Measurements from ENCODE around the gene KCMF1.

DNA sequence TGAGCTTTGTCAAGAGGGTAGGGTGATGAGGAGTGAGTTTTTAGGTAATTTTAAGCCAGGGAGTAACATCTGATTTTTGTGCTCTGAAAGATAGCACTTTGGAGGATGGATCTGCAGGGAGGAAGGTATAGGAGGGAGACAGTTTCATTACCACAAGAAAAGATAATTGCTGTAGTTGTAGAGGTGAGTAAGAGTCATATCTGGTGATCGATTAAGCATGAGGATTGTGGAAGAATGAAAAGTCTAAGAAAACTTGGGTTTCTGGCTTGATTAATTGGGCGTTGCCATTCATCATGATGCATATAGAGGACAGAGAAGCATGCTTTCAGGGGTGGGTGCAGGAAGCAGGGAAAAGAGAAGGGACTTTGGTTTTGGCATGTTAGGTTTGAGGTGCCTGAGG lies 18.5 kb downstream of the KCMF1 start:
- TF ChIP-seq, protein P1, sequence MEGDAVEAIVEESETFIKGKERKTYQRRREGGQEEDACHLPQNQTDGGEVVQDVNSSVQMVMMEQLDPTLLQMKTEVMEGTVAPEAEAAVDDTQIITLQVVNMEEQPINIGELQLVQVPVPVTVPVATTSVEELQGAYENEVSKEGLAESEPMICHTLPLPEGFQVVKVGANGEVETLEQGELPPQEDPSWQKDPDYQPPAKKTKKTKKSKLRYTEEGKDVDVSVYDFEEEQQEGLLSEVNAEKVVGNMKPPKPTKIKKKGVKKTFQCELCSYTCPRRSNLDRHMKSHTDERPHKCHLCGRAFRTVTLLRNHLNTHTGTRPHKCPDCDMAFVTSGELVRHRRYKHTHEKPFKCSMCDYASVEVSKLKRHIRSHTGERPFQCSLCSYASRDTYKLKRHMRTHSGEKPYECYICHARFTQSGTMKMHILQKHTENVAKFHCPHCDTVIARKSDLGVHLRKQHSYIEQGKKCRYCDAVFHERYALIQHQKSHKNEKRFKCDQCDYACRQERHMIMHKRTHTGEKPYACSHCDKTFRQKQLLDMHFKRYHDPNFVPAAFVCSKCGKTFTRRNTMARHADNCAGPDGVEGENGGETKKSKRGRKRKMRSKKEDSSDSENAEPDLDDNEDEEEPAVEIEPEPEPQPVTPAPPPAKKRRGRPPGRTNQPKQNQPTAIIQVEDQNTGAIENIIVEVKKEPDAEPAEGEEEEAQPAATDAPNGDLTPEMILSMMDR (IDR thresholded peaks at IDR 0.05 in 2 of 3, conservative IDR thresholded peaks at IDR 0.05 in 1 of 3; ENCODE audit: control insufficient read depth in 2 of 3, extremely low read depth in 1 of 3, insufficient read depth in 1 of 3, low read depth in 3 of 3, low read length in 3 of 3): no peak
- TF ChIP-seq IRF4 (IDR thresholded peaks at IDR 0.05; ENCODE audit: low read depth, low read length) (no peak), SREBF2 (IDR thresholded peaks at IDR 0.05; ENCODE audit: low read length) (no peak), MXI1 (IDR thresholded peaks at IDR 0.05; ENCODE audit: low read depth, low read length) (no peak), POLR2AphosphoS5 (IDR thresholded peaks at IDR 0.05; ENCODE audit: low read length) (no peak), MTA3 (IDR thresholded peaks at IDR 0.05; ENCODE audit: borderline replicate concordance, low read length) (no peak), ZZZ3 (IDR thresholded peaks at IDR 0.05; ENCODE audit: control insufficient read depth, insufficient read length, low read depth) (no peak), POLR2A (IDR thresholded peaks at IDR 0.05; ENCODE audit: low read depth, low read length) (no peak), MYC (IDR thresholded peaks at IDR 0.05; ENCODE audit: insufficient read depth, insufficient read length, insufficient replicate concordance, low read length, severe bottlenecking) (no peak)
- TF ChIP-seq, protein P2, sequence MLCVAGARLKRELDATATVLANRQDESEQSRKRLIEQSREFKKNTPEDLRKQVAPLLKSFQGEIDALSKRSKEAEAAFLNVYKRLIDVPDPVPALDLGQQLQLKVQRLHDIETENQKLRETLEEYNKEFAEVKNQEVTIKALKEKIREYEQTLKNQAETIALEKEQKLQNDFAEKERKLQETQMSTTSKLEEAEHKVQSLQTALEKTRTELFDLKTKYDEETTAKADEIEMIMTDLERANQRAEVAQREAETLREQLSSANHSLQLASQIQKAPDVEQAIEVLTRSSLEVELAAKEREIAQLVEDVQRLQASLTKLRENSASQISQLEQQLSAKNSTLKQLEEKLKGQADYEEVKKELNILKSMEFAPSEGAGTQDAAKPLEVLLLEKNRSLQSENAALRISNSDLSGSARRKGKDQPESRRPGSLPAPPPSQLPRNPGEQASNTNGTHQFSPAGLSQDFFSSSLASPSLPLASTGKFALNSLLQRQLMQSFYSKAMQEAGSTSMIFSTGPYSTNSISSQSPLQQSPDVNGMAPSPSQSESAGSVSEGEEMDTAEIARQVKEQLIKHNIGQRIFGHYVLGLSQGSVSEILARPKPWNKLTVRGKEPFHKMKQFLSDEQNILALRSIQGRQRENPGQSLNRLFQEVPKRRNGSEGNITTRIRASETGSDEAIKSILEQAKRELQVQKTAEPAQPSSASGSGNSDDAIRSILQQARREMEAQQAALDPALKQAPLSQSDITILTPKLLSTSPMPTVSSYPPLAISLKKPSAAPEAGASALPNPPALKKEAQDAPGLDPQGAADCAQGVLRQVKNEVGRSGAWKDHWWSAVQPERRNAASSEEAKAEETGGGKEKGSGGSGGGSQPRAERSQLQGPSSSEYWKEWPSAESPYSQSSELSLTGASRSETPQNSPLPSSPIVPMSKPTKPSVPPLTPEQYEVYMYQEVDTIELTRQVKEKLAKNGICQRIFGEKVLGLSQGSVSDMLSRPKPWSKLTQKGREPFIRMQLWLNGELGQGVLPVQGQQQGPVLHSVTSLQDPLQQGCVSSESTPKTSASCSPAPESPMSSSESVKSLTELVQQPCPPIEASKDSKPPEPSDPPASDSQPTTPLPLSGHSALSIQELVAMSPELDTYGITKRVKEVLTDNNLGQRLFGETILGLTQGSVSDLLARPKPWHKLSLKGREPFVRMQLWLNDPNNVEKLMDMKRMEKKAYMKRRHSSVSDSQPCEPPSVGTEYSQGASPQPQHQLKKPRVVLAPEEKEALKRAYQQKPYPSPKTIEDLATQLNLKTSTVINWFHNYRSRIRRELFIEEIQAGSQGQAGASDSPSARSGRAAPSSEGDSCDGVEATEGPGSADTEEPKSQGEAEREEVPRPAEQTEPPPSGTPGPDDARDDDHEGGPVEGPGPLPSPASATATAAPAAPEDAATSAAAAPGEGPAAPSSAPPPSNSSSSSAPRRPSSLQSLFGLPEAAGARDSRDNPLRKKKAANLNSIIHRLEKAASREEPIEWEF (IDR thresholded peaks at IDR 0.05; ENCODE audit: insufficient replicate concordance, low read depth, low read length): no peak
- TF ChIP-seq, protein P3, sequence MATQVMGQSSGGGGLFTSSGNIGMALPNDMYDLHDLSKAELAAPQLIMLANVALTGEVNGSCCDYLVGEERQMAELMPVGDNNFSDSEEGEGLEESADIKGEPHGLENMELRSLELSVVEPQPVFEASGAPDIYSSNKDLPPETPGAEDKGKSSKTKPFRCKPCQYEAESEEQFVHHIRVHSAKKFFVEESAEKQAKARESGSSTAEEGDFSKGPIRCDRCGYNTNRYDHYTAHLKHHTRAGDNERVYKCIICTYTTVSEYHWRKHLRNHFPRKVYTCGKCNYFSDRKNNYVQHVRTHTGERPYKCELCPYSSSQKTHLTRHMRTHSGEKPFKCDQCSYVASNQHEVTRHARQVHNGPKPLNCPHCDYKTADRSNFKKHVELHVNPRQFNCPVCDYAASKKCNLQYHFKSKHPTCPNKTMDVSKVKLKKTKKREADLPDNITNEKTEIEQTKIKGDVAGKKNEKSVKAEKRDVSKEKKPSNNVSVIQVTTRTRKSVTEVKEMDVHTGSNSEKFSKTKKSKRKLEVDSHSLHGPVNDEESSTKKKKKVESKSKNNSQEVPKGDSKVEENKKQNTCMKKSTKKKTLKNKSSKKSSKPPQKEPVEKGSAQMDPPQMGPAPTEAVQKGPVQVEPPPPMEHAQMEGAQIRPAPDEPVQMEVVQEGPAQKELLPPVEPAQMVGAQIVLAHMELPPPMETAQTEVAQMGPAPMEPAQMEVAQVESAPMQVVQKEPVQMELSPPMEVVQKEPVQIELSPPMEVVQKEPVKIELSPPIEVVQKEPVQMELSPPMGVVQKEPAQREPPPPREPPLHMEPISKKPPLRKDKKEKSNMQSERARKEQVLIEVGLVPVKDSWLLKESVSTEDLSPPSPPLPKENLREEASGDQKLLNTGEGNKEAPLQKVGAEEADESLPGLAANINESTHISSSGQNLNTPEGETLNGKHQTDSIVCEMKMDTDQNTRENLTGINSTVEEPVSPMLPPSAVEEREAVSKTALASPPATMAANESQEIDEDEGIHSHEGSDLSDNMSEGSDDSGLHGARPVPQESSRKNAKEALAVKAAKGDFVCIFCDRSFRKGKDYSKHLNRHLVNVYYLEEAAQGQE (IDR thresholded peaks at IDR 0.05; ENCODE audit: low read depth, low read length): no peak
- TF ChIP-seq, protein P4, sequence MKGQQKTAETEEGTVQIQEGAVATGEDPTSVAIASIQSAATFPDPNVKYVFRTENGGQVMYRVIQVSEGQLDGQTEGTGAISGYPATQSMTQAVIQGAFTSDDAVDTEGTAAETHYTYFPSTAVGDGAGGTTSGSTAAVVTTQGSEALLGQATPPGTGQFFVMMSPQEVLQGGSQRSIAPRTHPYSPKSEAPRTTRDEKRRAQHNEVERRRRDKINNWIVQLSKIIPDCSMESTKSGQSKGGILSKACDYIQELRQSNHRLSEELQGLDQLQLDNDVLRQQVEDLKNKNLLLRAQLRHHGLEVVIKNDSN (IDR thresholded peaks at IDR 0.05; ENCODE audit: borderline replicate concordance, extremely low read length, insufficient read depth, low read depth, low read length): no peak
